H1 (cell line): ENCODE results near the gene CTSS. TPM values are rescaled to one million over a fixed set of nuclear protein-coding genes. Genes with fewer than 3 reads are reported as not detected.

Experiments used
- CTCF ChIA-PET: fragments of 300-600 bp; sonication (Branson Sonifier 250); formaldehyde crosslinking; loops from one replicate; lab custom pipeline; 2021; ENCODE audit not compliant: partially characterized antibody; lab: Charles Lee
- POLR2A ChIA-PET: fragments of 300-600 bp; sonication (Branson Sonifier 250); formaldehyde crosslinking; loops from one replicate; lab custom pipeline; 2021; ENCODE audit warnings: inconsistent platforms; ENCODE audit not compliant: partially characterized antibody; lab: Charles Lee
- DNase-seq, 2 experiments: peaks; one replicate each; pipeline versions ENCODE4 v3.0.0 to v3.0.0-alpha.2; 2010 to 2022; ENCODE audit warnings: low spot score in 2 of 2, low read depth in 1 of 2, mixed read lengths in 1 of 2
- FAIRE-seq: peaks from 2 replicates; lab custom pipeline; 2011; peaks lifted over from hg19 to GRCh38; lab: Jason Lieb, UNC
- H2AFZ ChIP-seq: 2 replicates; pipeline ENCODE4 v1.8.1; 2012; ENCODE audit warnings: low read length, inconsistent platforms
- H2AK5ac ChIP-seq: 2 replicates; pipeline ENCODE4 v1.6.1; 2013; ENCODE audit warnings: low read depth, low read length
- H2BK120ac ChIP-seq: replicated peaks from 2 replicates; pipeline ENCODE3; 2013; ENCODE audit warnings: low read depth, low read length, inconsistent platforms
- H2BK12ac ChIP-seq: 2 replicates; pipeline ENCODE4 v1.6.1; 2013; ENCODE audit warnings: low read depth, low read length
- H2BK15ac ChIP-seq: 2 replicates; pipeline ENCODE4 v1.6.1; 2013; ENCODE audit warnings: low read length
- H2BK20ac ChIP-seq: 2 replicates; pipeline ENCODE4 v1.6.1; 2013; ENCODE audit warnings: low read length
- H2BK5ac ChIP-seq: 2 replicates; pipeline ENCODE4 v1.6.1; 2013; ENCODE audit warnings: low read depth, low read length
- H3K14ac ChIP-seq: 2 replicates; pipeline ENCODE4 v1.6.1; 2013; ENCODE audit warnings: inconsistent platforms; ENCODE audit not compliant: insufficient read length
- H3K18ac ChIP-seq: 2 replicates; pipeline ENCODE4 v1.6.1; 2013; ENCODE audit warnings: low read length; ENCODE audit errors: extremely low read depth
- H3K23ac ChIP-seq: 2 replicates; pipeline ENCODE4 v1.6.1; 2013; ENCODE audit warnings: inconsistent platforms; ENCODE audit not compliant: insufficient read length
- H3K23me2 ChIP-seq: 2 replicates; pipeline ENCODE4 v1.6.1; 2013; ENCODE audit warnings: low read depth, low read length
- H3K27ac ChIP-seq: 2 replicates; pipeline ENCODE4 v1.6.1; 2011; ENCODE audit warnings: low read depth, low read length, inconsistent platforms
- H3K27me3 ChIP-seq, 4 experiments: replicated peaks in 1 of 4; 1 replicate in 1 of 4; 2 replicates in 3 of 4; pipeline versions ENCODE4 v1.6.1 to v1.8.1; 2011 to 2013; ENCODE audit warnings: low read length in 3 of 4, mild to moderate bottlenecking in 3 of 4, inconsistent platforms in 2 of 4, mixed read lengths in 2 of 4, moderate library complexity in 1 of 4; ENCODE audit not compliant: control insufficient read depth in 3 of 4, insufficient read depth in 3 of 4; ENCODE audit errors: extremely low read depth in 1 of 4
- H3K36me3 ChIP-seq, 4 experiments: 2 replicates each; pipeline versions ENCODE4 v1.6.1 to v1.8.1; 2011 to 2013; ENCODE audit warnings: mild to moderate bottlenecking in 4 of 4, low read length in 3 of 4, moderate library complexity in 2 of 4, control low read depth in 1 of 4, inconsistent platforms in 1 of 4; ENCODE audit not compliant: insufficient read depth in 4 of 4, control insufficient read depth in 2 of 4
- H3K4ac ChIP-seq: replicated peaks from 2 replicates; pipeline ENCODE3; 2013; ENCODE audit warnings: low read length, low read depth, mixed read lengths, inconsistent platforms; ENCODE audit not compliant: insufficient read length
- H3K4me1 ChIP-seq, 4 experiments: replicated peaks in 1 of 4; 1 replicate in 1 of 4; 2 replicates in 3 of 4; pipeline versions ENCODE4 v1.6.1 to v1.8.1; 2011 to 2013; ENCODE audit warnings: low read length in 3 of 4, inconsistent platforms in 2 of 4, mixed read lengths in 1 of 4; ENCODE audit not compliant: insufficient read depth in 4 of 4, control insufficient read depth in 3 of 4
- H3K4me2 ChIP-seq, 2 experiments: 2 replicates each; pipeline versions ENCODE4 v1.6.1 to v1.8.1; 2011 to 2013; ENCODE audit warnings: low read depth in 2 of 2, low read length in 2 of 2, control low read depth in 1 of 2, inconsistent platforms in 1 of 2, mild to moderate bottlenecking in 1 of 2; ENCODE audit not compliant: insufficient read depth in 1 of 2
- H3K4me3 ChIP-seq, 4 experiments: fragments of 200-600, 300-600 bp in 1 of 4; sonication (generic), shearing (Covaris generic), sonication (Bioruptor Twin) in 1 of 4; 2 replicates each; pipeline versions ENCODE4 v1.5.1 to v1.8.1; 2011 to 2016; ENCODE audit warnings: low read length in 4 of 4, low read depth in 3 of 4, control low read depth in 2 of 4, inconsistent platforms in 2 of 4, mild to moderate bottlenecking in 2 of 4, mixed read lengths in 1 of 4, moderate library complexity in 1 of 4; ENCODE audit not compliant: insufficient read depth in 2 of 4; ENCODE audit errors: extremely low read depth in 1 of 4
- H3K56ac ChIP-seq: replicated peaks from 2 replicates; pipeline ENCODE3; 2013; ENCODE audit warnings: low read depth, mild to moderate bottlenecking, mixed read lengths, low read length, inconsistent platforms; ENCODE audit not compliant: insufficient read length
- H3K79me1 ChIP-seq: 2 replicates; pipeline ENCODE4 v1.6.1; 2013; ENCODE audit warnings: low read depth, low read length, control low read depth
- H3K79me2 ChIP-seq, 2 experiments: 2 replicates each; pipeline versions ENCODE4 v1.6.1 to v1.8.1; 2012 to 2013; ENCODE audit warnings: low read length in 2 of 2, mild to moderate bottlenecking in 2 of 2, inconsistent platforms in 1 of 2; ENCODE audit not compliant: insufficient read depth in 2 of 2, control insufficient read depth in 1 of 2
- H3K9ac ChIP-seq, 4 experiments: replicated peaks in 1 of 4; 1 replicate in 1 of 4; 2 replicates in 3 of 4; pipeline versions ENCODE4 v1.6.1 to v1.8.1; 2011 to 2013; ENCODE audit warnings: low read depth in 3 of 4, low read length in 3 of 4, control low read depth in 2 of 4, mild to moderate bottlenecking in 2 of 4, moderate library complexity in 2 of 4, inconsistent platforms in 1 of 4; ENCODE audit errors: extremely low read depth in 1 of 4
- H3K9me3 ChIP-seq, 2 experiments: 2 replicates each; pipeline versions ENCODE4 v1.6.1 to v1.8.1; 2012 to 2013; ENCODE audit warnings: mild to moderate bottlenecking in 2 of 2, moderate library complexity in 2 of 2, control low read depth in 1 of 2, inconsistent platforms in 1 of 2, low read depth in 1 of 2, low read length in 1 of 2, mixed read lengths in 1 of 2; ENCODE audit not compliant: insufficient read depth in 2 of 2
- H4K20me1 ChIP-seq, 2 experiments: replicated peaks in 1 of 2; 2 replicates each; pipeline versions ENCODE3 to v1.8.1; 2011 to 2013; ENCODE audit warnings: inconsistent platforms in 2 of 2, low read length in 2 of 2, mild to moderate bottlenecking in 1 of 2; ENCODE audit not compliant: insufficient read depth in 2 of 2, control insufficient read depth in 1 of 2
- H4K5ac ChIP-seq: 2 replicates; pipeline ENCODE4 v1.6.1; 2013; ENCODE audit warnings: low read length, low read depth, mixed read lengths, inconsistent platforms; ENCODE audit not compliant: insufficient read length
- H4K8ac ChIP-seq: 2 replicates; pipeline ENCODE4 v1.8.0; 2013; ENCODE audit warnings: mild to moderate bottlenecking, moderate library complexity, low read length, inconsistent platforms; ENCODE audit not compliant: insufficient read depth; ENCODE audit errors: extremely low read depth
- H4K91ac ChIP-seq: replicated peaks from 2 replicates; pipeline ENCODE3; 2013; ENCODE audit warnings: low read length, mixed read lengths, inconsistent platforms; ENCODE audit not compliant: insufficient read length
- BRCA1 ChIP-seq: IDR thresholded peaks from 2 replicates; pipeline ENCODE4 v1.6.1; 2012; ENCODE audit warnings: low read depth, low read length, improper control_type of control experiment
- FOSL1 ChIP-seq: IDR thresholded peaks from 2 replicates; pipeline ENCODE4 v1.6.1; 2011; ENCODE audit warnings: mild to moderate bottlenecking, low read depth, low read length, moderate library complexity; ENCODE audit not compliant: insufficient read depth
- KDM4A ChIP-seq: IDR thresholded peaks from one replicate; pipeline ENCODE4 v1.7.1; 2012; ENCODE audit warnings: low read depth, mild to moderate bottlenecking, moderate library complexity, low read length, inconsistent platforms; ENCODE audit not compliant: severe bottlenecking
- KDM5A ChIP-seq: fragments of 200-600 bp; IDR thresholded peaks from 2 replicates; pipeline ENCODE4 v1.7.1; 2012; ENCODE audit warnings: mild to moderate bottlenecking, low read length, inconsistent platforms, mixed read lengths
- POLR2A ChIP-seq, 2 experiments: IDR thresholded peaks; 1 replicate in 1 of 2; 2 replicates in 1 of 2; pipeline ENCODE4 v1.6.1; 2011; ENCODE audit warnings: low read depth in 2 of 2, low read length in 2 of 2, mild to moderate bottlenecking in 2 of 2; ENCODE audit errors: control extremely low read depth in 1 of 2
- SAP30 ChIP-seq: fragments of 300-600 bp; sonication (generic); IDR thresholded peaks from 2 replicates; pipeline ENCODE4 v1.7.1; 2012; ENCODE audit warnings: low read length, moderate library complexity, mild to moderate bottlenecking, inconsistent platforms; ENCODE audit not compliant: insufficient read depth, insufficient replicate concordance
- SP2 ChIP-seq: IDR thresholded peaks from 2 replicates; pipeline ENCODE4 v1.6.1; 2012; ENCODE audit warnings: mild to moderate bottlenecking, low read length, inconsistent platforms
- SUZ12 ChIP-seq: fragments of 200-600 bp; sonication (generic); IDR thresholded peaks from 2 replicates; pipeline ENCODE4 v1.6.1; 2012; ENCODE audit warnings: mild to moderate bottlenecking, inconsistent platforms, low read length, moderate library complexity, mixed read lengths
- TCF12 ChIP-seq: IDR thresholded peaks from 2 replicates; pipeline ENCODE4 v1.6.1; 2011; ENCODE audit warnings: low read depth, mild to moderate bottlenecking, low read length
- WGBS, 2 experiments: shearing (Covaris generic) in 1 of 2; methylation state at CpG; one replicate each; pipeline versions ENCODE4 v1.1.6 to v1.1.7; 2013 to 2015; ENCODE audit warnings: low lambda C conversion rate in 2 of 2, mixed read lengths in 2 of 2, inconsistent platforms in 1 of 2, low coverage in 1 of 2, missing lambda C conversion rate in 1 of 2; ENCODE audit not compliant: insufficient replicate concordance in 2 of 2, insufficient coverage in 1 of 2, insufficient read length in 1 of 2; ENCODE audit errors: extremely low coverage in 1 of 2, missing lambda C conversion rate in 1 of 2; 5-methylcytosine and 5-hydroxymethylcytosine counted together
- polyA plus RNA-seq, 7 experiments: library from polyadenylated mRNA; depleted of rRNA in 3 of 7; stranded (reverse) in 5 of 7; unstranded in 2 of 7; fragments of >200 nt in 5 of 7; fragments of 200-250 nt in 2 of 7; gene quantifications; 1 replicate in 5 of 7; 2 replicates in 1 of 7; 4 replicates in 1 of 7; pipeline versions ENCODE4 v1.2.1 to v1.2.3, GENCODE V29; 2011 to 2013; ENCODE audit warnings: missing spikeins in 2 of 7, mixed read lengths in 2 of 7
- total RNA-seq: library from RNA; stranded (reverse); fragmentation: NEBNext Ultra II Directional; extraction: Animal tissue kit (Norgen Biotek cat#: 25700); gene quantifications from 2 replicates; pipeline ENCODE4 v1.2.1, GENCODE V29; 2021
- TF ChIP-seq, protein P1 (sequence below): IDR thresholded peaks from 2 replicates; pipeline ENCODE4 v1.6.1; 2012; ENCODE audit warnings: inconsistent platforms

Gene CTSS
- total and polyA plus RNA-seq, 2 of the 8 experiments (the other 6 are each of a cell fraction or from before 2014, with no cell fraction given), result not detected

DNA sequence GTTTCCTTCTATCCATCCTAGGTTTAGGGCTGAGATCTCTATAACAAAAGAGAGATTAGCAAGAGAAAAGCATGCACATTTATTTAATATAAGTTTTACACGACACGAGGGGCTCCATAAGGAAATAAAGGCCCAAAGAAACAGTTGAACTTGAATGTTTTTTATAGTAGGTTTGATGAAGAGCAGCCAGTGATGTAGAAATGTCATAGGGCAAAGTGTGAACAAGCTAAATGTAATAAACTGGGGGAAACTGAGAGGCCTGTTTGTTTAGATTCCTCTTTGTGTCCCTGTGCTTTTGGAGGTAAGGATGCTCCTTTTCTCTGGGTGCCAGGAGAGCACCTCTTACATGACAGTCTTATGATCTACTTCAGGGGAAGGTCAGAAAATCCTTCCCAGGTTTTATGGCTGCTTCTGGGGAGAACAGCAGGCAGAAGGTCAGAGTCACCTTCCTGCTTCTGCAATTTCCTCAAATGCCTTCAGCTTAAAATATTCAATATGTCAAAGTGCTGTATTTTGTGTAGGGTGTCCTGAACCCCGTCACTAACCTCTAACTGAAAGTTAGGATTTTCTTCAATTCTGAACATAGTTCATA, 35.4 kb downstream of the CTSS start:
- ChIA-PET POLR2A (no interaction called here), CTCF (interaction anchor here (0.5 kb wide), 1 partner anchor 89 kb away, joined by 3 read pairs; no protein-coding TSS in a partner anchor)
- Histone ChIP-seq H2BK20ac (no peak overlapping the region), H3K23ac (no peak overlapping the region), H4K20me1 (no peaks in the 10 kb centered on the region), H3K4me3 (no peak overlapping the region), H3K79me2 (no peaks in the 10 kb centered on the region), H4K5ac (no peak overlapping the region), H3K27ac (no peak overlapping the region), H2AK5ac (no peak overlapping the region), H3K4ac (no peak overlapping the region), H2AFZ (no peak overlapping the region), H3K79me1 (no peaks in the 10 kb centered on the region), H3K36me3 (no peaks in the 10 kb centered on the region), H4K8ac (no peak overlapping the region), H3K27me3 (no peaks in the 10 kb centered on the region), H3K14ac (no peak overlapping the region), H3K9ac (no peak overlapping the region), H3K9me3 (peaks cover 0 to 5% of the 10 kb centered on the region in 2 experiments; a peak in 1 of 4 replicates), H4K91ac (no peak overlapping the region), H3K18ac (no peak overlapping the region), H2BK120ac (no peak overlapping the region), H2BK5ac (no peak overlapping the region), H3K56ac (no peak overlapping the region), H3K4me2 (no peak overlapping the region), H2BK12ac (no peak overlapping the region), H2BK15ac (no peak overlapping the region), H3K4me1 (no peaks in the 10 kb centered on the region), H3K23me2 (no peaks in the 10 kb centered on the region)
- no peak for DNase-seq
- FAIRE-seq, result no peak
- no peak for TF ChIP-seq FOSL1
- TF ChIP-seq SUZ12, result no peak
- no peak for TF ChIP-seq SP2
- TF ChIP-seq KDM5A, result no peak
- TF ChIP-seq POLR2A (IDR thresholded peaks at IDR 0.05; ENCODE audit: control extremely low read depth in 1 of 2, low read depth in 2 of 2, low read length in 2 of 2), result no peak
- TF ChIP-seq TCF12, result no peak
- no peak for TF ChIP-seq KDM4A
- no peak for TF ChIP-seq BRCA1
- TF ChIP-seq, protein P1, sequence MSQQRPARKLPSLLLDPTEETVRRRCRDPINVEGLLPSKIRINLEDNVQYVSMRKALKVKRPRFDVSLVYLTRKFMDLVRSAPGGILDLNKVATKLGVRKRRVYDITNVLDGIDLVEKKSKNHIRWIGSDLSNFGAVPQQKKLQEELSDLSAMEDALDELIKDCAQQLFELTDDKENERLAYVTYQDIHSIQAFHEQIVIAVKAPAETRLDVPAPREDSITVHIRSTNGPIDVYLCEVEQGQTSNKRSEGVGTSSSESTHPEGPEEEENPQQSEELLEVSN, result no peak
- no peak for TF ChIP-seq SAP30
- 86% methylated on average over 3 of the region's 3 CpGs; no CpG with 5 or more reads in 1 of the 2 experiments for WGBS, 2 experiments
